Fibroblast of lung (primary cell): ENCODE data around the gene HYAL2. TPM values are rescaled to one million over a fixed set of nuclear protein-coding genes. Genes with fewer than 3 reads are reported as not detected.
A peak's percentile ranks its signal among the peaks of the same experiment; 100 is the strongest.

ENCODE experiments used
- DNase-seq, 2 donors: peaks; one replicate each; pipeline versions ENCODE4 v3.0.0 to v3.0.0-alpha.2; 2010; ENCODE audit warnings: low read depth in 2 of 2
- H2AFZ ChIP-seq: 2 replicates; pipeline ENCODE4 v1.5.1; 2012; ENCODE audit warnings: low read length, control low read depth, inconsistent platforms
- H3K27ac ChIP-seq: 2 replicates; pipeline ENCODE4 v1.5.1; 2011; ENCODE audit warnings: low read length, control low read depth; ENCODE audit not compliant: insufficient read depth
- H3K27me3 ChIP-seq: 2 replicates; pipeline ENCODE4 v1.5.1; 2011; ENCODE audit warnings: mild to moderate bottlenecking, low read length; ENCODE audit not compliant: control insufficient read depth, insufficient read depth
- H3K36me3 ChIP-seq: 2 replicates; pipeline ENCODE4 v1.5.1; 2011; ENCODE audit warnings: low read length; ENCODE audit not compliant: control insufficient read depth, insufficient read depth
- H3K4me1 ChIP-seq: 2 replicates; pipeline ENCODE4 v1.5.1; 2011; ENCODE audit warnings: low read length; ENCODE audit not compliant: control insufficient read depth, insufficient read depth; ENCODE audit errors: extremely low read depth
- H3K4me2 ChIP-seq: 2 replicates; pipeline ENCODE4 v1.5.1; 2011; ENCODE audit warnings: low read length, control low read depth; ENCODE audit not compliant: insufficient read depth; ENCODE audit errors: extremely low read depth
- H3K4me3 ChIP-seq, 4 experiments: fragments of 200-600 bp in 1 of 4; sonication (generic) in 1 of 4; replicated peaks in 1 of 4; 2 replicates each; pipeline ENCODE4 v1.5.1; 2011 to 2016; ENCODE audit warnings: low read length in 4 of 4, low read depth in 3 of 4, mild to moderate bottlenecking in 3 of 4, control low read depth in 2 of 4, inconsistent platforms in 1 of 4, mixed read lengths in 1 of 4; ENCODE audit not compliant: insufficient read depth in 1 of 4; ENCODE audit errors: control extremely low read depth in 1 of 4
- H3K79me2 ChIP-seq: 2 replicates; pipeline ENCODE4 v1.5.1; 2012; ENCODE audit warnings: mild to moderate bottlenecking, low read length, inconsistent platforms; ENCODE audit not compliant: control insufficient read depth, insufficient read depth
- H3K9ac ChIP-seq: 2 replicates; pipeline ENCODE4 v1.5.1; 2011; ENCODE audit warnings: mild to moderate bottlenecking, low read length, control low read depth; ENCODE audit not compliant: insufficient read depth
- H3K9me3 ChIP-seq: 2 replicates; pipeline ENCODE4 v1.5.1; 2012; ENCODE audit warnings: low read depth, low read length; ENCODE audit not compliant: control insufficient read depth, insufficient read depth
- H4K20me1 ChIP-seq: 2 replicates; pipeline ENCODE4 v1.5.1; 2011; ENCODE audit warnings: low read length; ENCODE audit not compliant: control insufficient read depth, insufficient read depth; ENCODE audit errors: extremely low read depth
- EZH2 ChIP-seq: IDR thresholded peaks from 2 replicates; pipeline ENCODE4 v1.5.1; 2012; ENCODE audit warnings: low read length, control low read depth, mild to moderate bottlenecking; ENCODE audit errors: missing control alignments
- polyA plus RNA-seq, 2 donors: library from polyadenylated mRNA; depleted of rRNA in 1 of 2; stranded (reverse) in 1 of 2; unstranded in 1 of 2; fragments of >200 nt; gene quantifications; 2 replicates each; pipeline ENCODE4 v1.2.1, GENCODE V29; 2011 to 2012; ENCODE audit warnings: missing spikeins in 1 of 2
- total RNA-seq: library from RNA; depleted of rRNA; stranded (reverse); fragments of >200 nt; gene quantifications from 2 replicates; pipeline ENCODE4 v1.2.1, GENCODE V29; 2014
- TF ChIP-seq, protein P1 (sequence below), 2 donors: IDR thresholded peaks in 1 of 2; conservative IDR thresholded peaks in 1 of 2; 1 replicate in 1 of 2; 2 replicates in 1 of 2; pipeline ENCODE4 v1.5.1; 2011 to 2012; ENCODE audit warnings: low read length in 2 of 2, control low read depth in 1 of 2, inconsistent platforms in 1 of 2, low read depth in 1 of 2, mild to moderate bottlenecking in 1 of 2

Gene HYAL2
- total and polyA plus RNA-seq, 2 donors (not counting 1 experiment from before 2014, with no cell fraction given), result 35.1 to 52.5 TPM

DNA sequence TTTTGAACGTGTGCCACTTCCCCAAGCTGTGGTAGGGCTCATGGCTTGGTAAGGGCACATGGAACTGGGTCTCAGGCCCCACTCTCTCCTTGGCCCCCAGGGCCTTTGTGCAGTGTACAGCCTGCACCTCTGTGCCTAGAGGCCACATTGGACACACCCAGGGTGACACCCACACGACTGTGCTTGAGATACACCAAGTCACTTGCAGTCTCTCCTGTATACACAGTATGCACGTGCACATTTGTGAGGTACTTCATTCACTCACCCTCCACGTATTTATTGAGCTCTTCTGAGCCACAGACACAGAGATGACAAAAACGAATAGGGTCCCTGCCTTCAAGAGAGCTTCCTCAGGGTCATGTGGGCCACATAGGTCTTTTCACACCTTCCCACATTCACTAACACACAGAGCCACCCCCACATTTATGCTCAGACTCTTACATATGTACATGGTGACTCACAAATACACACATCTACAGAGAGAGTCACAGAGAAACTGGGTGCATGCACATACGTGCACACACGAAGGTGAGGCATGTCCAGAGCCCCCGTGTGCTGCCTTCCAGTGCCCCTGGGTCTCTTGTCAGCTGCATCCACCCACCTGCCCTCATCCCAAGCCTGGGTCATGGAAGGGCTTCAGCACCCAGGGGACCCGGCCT lies 46.6 kb upstream of the HYAL2 start:
- Histone ChIP-seq H3K79me2 (no peaks in the 10 kb centered on the region), H4K20me1 (no peaks in the 10 kb centered on the region), H3K27ac (no peak overlapping the region), H3K9ac (no peak overlapping the region), H3K4me3 (no peak overlapping the region), H3K36me3 (no peaks in the 10 kb centered on the region), H3K4me1 (peaks cover 3% of the 10 kb centered on the region), H3K9me3 (no peaks in the 10 kb centered on the region), H3K27me3 (peaks cover 3% of the 10 kb centered on the region), H2AFZ (no peak overlapping the region), H3K4me2 (no peak overlapping the region)
- TF ChIP-seq, protein P1, sequence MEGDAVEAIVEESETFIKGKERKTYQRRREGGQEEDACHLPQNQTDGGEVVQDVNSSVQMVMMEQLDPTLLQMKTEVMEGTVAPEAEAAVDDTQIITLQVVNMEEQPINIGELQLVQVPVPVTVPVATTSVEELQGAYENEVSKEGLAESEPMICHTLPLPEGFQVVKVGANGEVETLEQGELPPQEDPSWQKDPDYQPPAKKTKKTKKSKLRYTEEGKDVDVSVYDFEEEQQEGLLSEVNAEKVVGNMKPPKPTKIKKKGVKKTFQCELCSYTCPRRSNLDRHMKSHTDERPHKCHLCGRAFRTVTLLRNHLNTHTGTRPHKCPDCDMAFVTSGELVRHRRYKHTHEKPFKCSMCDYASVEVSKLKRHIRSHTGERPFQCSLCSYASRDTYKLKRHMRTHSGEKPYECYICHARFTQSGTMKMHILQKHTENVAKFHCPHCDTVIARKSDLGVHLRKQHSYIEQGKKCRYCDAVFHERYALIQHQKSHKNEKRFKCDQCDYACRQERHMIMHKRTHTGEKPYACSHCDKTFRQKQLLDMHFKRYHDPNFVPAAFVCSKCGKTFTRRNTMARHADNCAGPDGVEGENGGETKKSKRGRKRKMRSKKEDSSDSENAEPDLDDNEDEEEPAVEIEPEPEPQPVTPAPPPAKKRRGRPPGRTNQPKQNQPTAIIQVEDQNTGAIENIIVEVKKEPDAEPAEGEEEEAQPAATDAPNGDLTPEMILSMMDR (conservative IDR thresholded peaks at IDR 0.05 in 1 of 2, IDR thresholded peaks at IDR 0.05 in 1 of 2; ENCODE audit: low read depth in 1 of 2, low read length in 2 of 2), result no peak
- no peak for TF ChIP-seq EZH2
- no peak for DNase-seq

DNA sequence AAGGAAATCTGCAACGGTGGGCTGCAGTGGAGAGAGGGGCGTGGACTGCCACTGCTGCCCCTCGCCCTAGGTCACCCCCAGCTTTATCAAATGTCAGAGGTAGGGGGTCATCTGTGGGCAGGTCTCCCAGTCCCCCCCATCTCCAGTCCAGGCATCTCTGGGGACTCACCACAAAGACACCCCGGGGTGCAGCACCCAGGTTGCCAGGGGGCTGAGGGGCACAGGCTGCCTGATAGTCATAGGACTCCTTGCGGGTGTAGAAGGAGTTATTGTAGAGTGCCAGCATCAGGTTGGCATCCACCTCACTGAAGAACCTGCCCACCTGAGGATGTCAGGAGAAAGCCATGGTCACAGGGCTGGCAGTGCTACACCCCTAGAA lies 43.3 kb upstream of the HYAL2 start:
- TF ChIP-seq, protein P1 (conservative IDR thresholded peaks at IDR 0.05 in 1 of 2, IDR thresholded peaks at IDR 0.05 in 1 of 2; ENCODE audit: low read depth in 1 of 2, low read length in 2 of 2), result no peak
- TF ChIP-seq EZH2, result no peak
- Histone ChIP-seq H3K4me3 (no peak overlapping the region), H3K9ac (no peak overlapping the region), H3K4me1 (peaks cover 3% of the 10 kb centered on the region), H3K4me2 (no peak overlapping the region), H3K27me3 (peaks cover 3% of the 10 kb centered on the region), H3K27ac (no peak overlapping the region), H4K20me1 (no peaks in the 10 kb centered on the region), H3K79me2 (no peaks in the 10 kb centered on the region), H2AFZ (no peak overlapping the region), H3K36me3 (no peaks in the 10 kb centered on the region), H3K9me3 (no peaks in the 10 kb centered on the region)
- no peak for DNase-seq

DNA sequence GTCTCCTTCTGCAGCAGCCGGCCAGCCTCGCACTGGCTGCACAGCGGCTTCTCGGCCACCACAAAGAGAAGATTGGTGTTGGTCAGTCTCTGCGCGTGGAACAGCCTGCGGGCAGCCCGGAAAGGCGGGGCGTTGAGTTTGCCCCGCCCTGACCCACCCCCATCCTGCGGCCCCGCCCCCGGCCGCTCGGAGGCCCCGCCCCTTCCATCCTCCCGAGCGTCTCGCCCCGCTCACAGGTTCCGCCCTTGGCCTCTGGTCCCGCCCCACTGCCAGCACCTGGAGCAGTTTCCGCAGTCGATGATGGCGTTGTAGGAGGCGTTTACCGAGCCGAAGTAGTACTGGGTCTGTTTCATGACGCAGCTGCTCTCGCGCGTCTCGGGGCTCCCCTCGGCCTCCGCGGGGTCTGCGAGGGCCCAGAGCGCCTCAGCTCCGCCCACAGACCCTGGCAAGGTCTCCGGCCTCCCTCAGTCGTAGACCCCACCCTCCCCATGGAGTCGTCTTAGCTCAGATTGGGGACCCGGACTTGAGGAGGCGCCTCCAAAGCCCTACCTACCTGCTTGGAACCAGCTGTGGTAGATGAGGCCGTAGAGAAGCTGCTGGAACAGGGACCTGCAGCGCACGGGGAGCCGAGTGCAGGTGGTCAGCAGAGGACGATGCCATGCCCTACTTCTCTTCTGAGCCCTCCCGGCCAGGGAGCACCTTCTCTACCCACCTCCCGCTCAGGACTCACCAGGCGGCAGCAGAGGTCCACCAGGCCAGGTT lies 42.7 kb upstream of the HYAL2 start:
- peak overlapping the region; percentile 78 for H2AFZ ChIP-seq
- TF ChIP-seq, protein P1 (conservative IDR thresholded peaks at IDR 0.05 in 1 of 2, IDR thresholded peaks at IDR 0.05 in 1 of 2; ENCODE audit: low read depth in 1 of 2, low read length in 2 of 2), result no peak
- no peak for TF ChIP-seq EZH2
- no peak overlapping the region for H3K27ac ChIP-seq

More for the DNA sequence above, 42.7 kb upstream of the HYAL2 start:
- Histone ChIP-seq H3K4me2 (peak overlapping the region; percentile 66), H3K4me3 (peak overlapping the region in 3 of 4 experiments; percentile 32 to 51 (median 51)), H3K36me3 (no peaks in the 10 kb centered on the region), H3K9ac (no peak overlapping the region), H3K79me2 (no peaks in the 10 kb centered on the region), H3K27me3 (peaks cover 3% of the 10 kb centered on the region), H4K20me1 (no peaks in the 10 kb centered on the region), H3K9me3 (no peaks in the 10 kb centered on the region), H3K4me1 (peaks cover 3% of the 10 kb centered on the region)
- peak; percentile 56 to 58 for DNase-seq
